ENCODE measurements around the gene KCNG4. TPM values are rescaled to one million over a fixed set of nuclear protein-coding genes. Genes with fewer than 3 reads are reported as not detected.
A peak's percentile ranks its signal among the peaks of the same experiment; 100 is the strongest.

Gene KCNG4
- polyA plus RNA-seq, 3 donors: not detected

- H3K27me3 Mint-ChIP-seq (ENCODE audit: low read depth in 3 of 3): peaks cover 2 to 10% (median 7%) of the 10 kb centered on the region in 3 donors
- no peaks in the 10 kb centered on the region for H3K36me3 Mint-ChIP-seq
- no peak for DNase-seq
- no peaks in the 10 kb centered on the region for H3K36me3 ChIP-seq (replicated peaks in 1 of 2; ENCODE audit: control insufficient read depth in 1 of 2, insufficient read depth in 2 of 2, low read length in 2 of 2)
- no peaks in the 10 kb centered on the region for H3K4me1 ChIP-seq (ENCODE audit: control insufficient read depth in 1 of 2, insufficient read depth in 2 of 2, low read length in 2 of 2)
- H3K27ac Mint-ChIP-seq: peak overlapping the region in 1 of 7 donors; percentile 46
- H3K4me1 Mint-ChIP-seq: no peaks in the 10 kb centered on the region
- H3K27me3 ChIP-seq (ENCODE audit: control insufficient read depth in 2 of 2, insufficient read depth in 2 of 2, low read length in 2 of 2): no peaks in the 10 kb centered on the region
- WGBS (ENCODE audit: insufficient coverage): 86% methylated on average over 1 of the region's 1 CpG
- H3K9ac ChIP-seq (ENCODE audit: insufficient read depth, low read length, poor library complexity, severe bottlenecking): no peak overlapping the region
- no peaks in the 10 kb centered on the region for H4K20me1 ChIP-seq (ENCODE audit: insufficient read depth, low read length)
- intact Hi-C loops (cut with micrococcal nuclease): no loop called here
- no peak overlapping the region for H3K27ac ChIP-seq (ENCODE audit: low read depth in 1 of 2, low read length in 2 of 2)
- TF ChIP-seq CTCF (IDR thresholded peaks at IDR 0.05): no peak
- H3K9me3 ChIP-seq (replicated peaks in 1 of 2; ENCODE audit: control insufficient read depth in 1 of 2, insufficient read depth in 1 of 2, low read length in 2 of 2): no peaks in the 10 kb centered on the region
- H3K9me3 Mint-ChIP-seq: no peaks in the 10 kb centered on the region
- no peaks in the 10 kb centered on the region for H3K79me2 ChIP-seq (ENCODE audit: insufficient read depth, low read length)
- no peak overlapping the region for H3K4me3 Mint-ChIP-seq
- no peak overlapping the region for H2AFZ ChIP-seq (ENCODE audit: insufficient read depth, low read depth, low read length, poor library complexity, severe bottlenecking)
- no peak overlapping the region for H3K4me3 ChIP-seq (replicated peaks in 1 of 3; ENCODE audit: low read depth in 2 of 3, low read length in 3 of 3)
- no peak overlapping the region for H3K4me2 ChIP-seq (replicated peaks; ENCODE audit: extremely low read depth, low read length, poor library complexity, severe bottlenecking)
These were observed 19.0 kb downstream of the KCNG4 start for GRCh38 chr16:84220851-84221250.

DNA sequence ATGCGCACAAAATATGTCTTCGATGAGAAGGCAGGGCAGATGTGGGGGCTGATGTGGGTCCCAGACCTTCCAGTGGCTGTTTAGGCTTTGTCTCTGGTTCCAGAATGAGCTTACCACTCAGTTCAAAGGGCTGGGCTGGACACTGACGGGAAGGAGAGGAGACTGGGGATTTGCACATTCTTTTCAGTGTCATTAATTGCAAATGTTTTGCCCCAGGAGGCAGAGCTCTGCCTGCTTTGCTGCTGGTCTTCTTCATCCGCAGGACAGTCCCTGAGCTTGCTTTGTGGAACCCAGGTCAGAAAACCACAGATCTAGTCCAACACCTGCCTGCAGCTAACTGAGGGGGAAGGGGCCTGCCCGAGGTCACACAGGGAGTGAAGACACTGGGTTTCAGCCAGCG lies 20.9 kb downstream of the KCNG4 start:
- TF ChIP-seq CTCF (IDR thresholded peaks at IDR 0.05): no peak
- no peaks in the 10 kb centered on the region for H3K79me2 ChIP-seq (ENCODE audit: insufficient read depth, low read length)
- H3K36me3 ChIP-seq (replicated peaks in 1 of 2; ENCODE audit: control insufficient read depth in 1 of 2, insufficient read depth in 2 of 2, low read length in 2 of 2): no peaks in the 10 kb centered on the region
- no peaks in the 10 kb centered on the region for H3K4me1 ChIP-seq (ENCODE audit: control insufficient read depth in 1 of 2, insufficient read depth in 2 of 2, low read length in 2 of 2)
- H3K36me3 Mint-ChIP-seq: no peaks in the 10 kb centered on the region
- H3K4me3 Mint-ChIP-seq: no peak overlapping the region
- peaks cover 6% of the 10 kb centered on the region for H3K4me1 Mint-ChIP-seq
- H3K9me3 Mint-ChIP-seq: no peaks in the 10 kb centered on the region
- H3K27ac Mint-ChIP-seq: no peak overlapping the region
- no peak overlapping the region for H3K4me2 ChIP-seq (replicated peaks; ENCODE audit: extremely low read depth, low read length, poor library complexity, severe bottlenecking)
- H3K27me3 ChIP-seq (ENCODE audit: control insufficient read depth in 2 of 2, insufficient read depth in 2 of 2, low read length in 2 of 2): no peaks in the 10 kb centered on the region
- no peak overlapping the region for H3K4me3 ChIP-seq (replicated peaks in 1 of 3; ENCODE audit: low read depth in 2 of 3, low read length in 3 of 3)
- H2AFZ ChIP-seq (ENCODE audit: insufficient read depth, low read depth, low read length, poor library complexity, severe bottlenecking): no peak overlapping the region
- H3K9me3 ChIP-seq (replicated peaks in 1 of 2; ENCODE audit: control insufficient read depth in 1 of 2, insufficient read depth in 1 of 2, low read length in 2 of 2): no peaks in the 10 kb centered on the region
- DNase-seq: no peak
- peaks cover 2 to 11% (median 7%) of the 10 kb centered on the region in 3 donors for H3K27me3 Mint-ChIP-seq (ENCODE audit: low read depth in 3 of 3)
- WGBS (ENCODE audit: insufficient coverage): 89% methylated on average over 6 of the region's 6 CpGs
- H3K27ac ChIP-seq (ENCODE audit: low read depth in 1 of 2, low read length in 2 of 2): no peak overlapping the region
- intact Hi-C loops (cut with micrococcal nuclease): no loop called here
- H4K20me1 ChIP-seq (ENCODE audit: insufficient read depth, low read length): no peaks in the 10 kb centered on the region
- no peak overlapping the region for H3K9ac ChIP-seq (ENCODE audit: insufficient read depth, low read length, poor library complexity, severe bottlenecking)
